Raji (cell line): ENCODE measurements around the gene ZBTB6.

Experiments
- POLR2A ChIP-seq: IDR thresholded peaks from 2 replicates; pipeline ENCODE4 v1.6.1; 2011; ENCODE audit warnings: low read depth, low read length, control low read depth; ENCODE audit not compliant: insufficient read depth

The ZBTB6 gene

GRCh38 chr9:122936883-122937282 lies 23.8 kb upstream of the ZBTB6 start:
- TF ChIP-seq POLR2A = no peak

- no peak for TF ChIP-seq POLR2A
Measured at GRCh38 chr9:122936464-122936863, 23.3 kb upstream of the ZBTB6 start.

- peak; percentile 94 for TF ChIP-seq POLR2A
Measured at GRCh38 chr9:122931226-122932121, 18.4 kb upstream of the ZBTB6 start, which contains the start of gene ZBTB26. TSS of gene ZBTB26 (minus strand) at chr9:122931512. CDS start at chr9:122919934, 11,578 bp downstream.

- TF ChIP-seq POLR2A = no peak
Measured at GRCh38 chr9:122930541-122931225, 17.6 kb upstream of the ZBTB6 start.

GRCh38 chr9:122929796-122930354 lies 16.8 kb upstream of the ZBTB6 start:
- no peak for TF ChIP-seq POLR2A

GRCh38 chr9:122923947-122924346 lies 10.8 kb upstream of the ZBTB6 start:
- no peak for TF ChIP-seq POLR2A

GRCh38 chr9:122922713-122923112 lies 9.6 kb upstream of the ZBTB6 start:
- no peak for TF ChIP-seq POLR2A

GRCh38 chr9:122918310-122918709 lies 5.2 kb upstream of the ZBTB6 start:
- TF ChIP-seq POLR2A = no peak

- no peak for TF ChIP-seq POLR2A
Measured at GRCh38 chr9:122912671-122912963, 506 bp downstream of the ZBTB6 start.

DNA sequence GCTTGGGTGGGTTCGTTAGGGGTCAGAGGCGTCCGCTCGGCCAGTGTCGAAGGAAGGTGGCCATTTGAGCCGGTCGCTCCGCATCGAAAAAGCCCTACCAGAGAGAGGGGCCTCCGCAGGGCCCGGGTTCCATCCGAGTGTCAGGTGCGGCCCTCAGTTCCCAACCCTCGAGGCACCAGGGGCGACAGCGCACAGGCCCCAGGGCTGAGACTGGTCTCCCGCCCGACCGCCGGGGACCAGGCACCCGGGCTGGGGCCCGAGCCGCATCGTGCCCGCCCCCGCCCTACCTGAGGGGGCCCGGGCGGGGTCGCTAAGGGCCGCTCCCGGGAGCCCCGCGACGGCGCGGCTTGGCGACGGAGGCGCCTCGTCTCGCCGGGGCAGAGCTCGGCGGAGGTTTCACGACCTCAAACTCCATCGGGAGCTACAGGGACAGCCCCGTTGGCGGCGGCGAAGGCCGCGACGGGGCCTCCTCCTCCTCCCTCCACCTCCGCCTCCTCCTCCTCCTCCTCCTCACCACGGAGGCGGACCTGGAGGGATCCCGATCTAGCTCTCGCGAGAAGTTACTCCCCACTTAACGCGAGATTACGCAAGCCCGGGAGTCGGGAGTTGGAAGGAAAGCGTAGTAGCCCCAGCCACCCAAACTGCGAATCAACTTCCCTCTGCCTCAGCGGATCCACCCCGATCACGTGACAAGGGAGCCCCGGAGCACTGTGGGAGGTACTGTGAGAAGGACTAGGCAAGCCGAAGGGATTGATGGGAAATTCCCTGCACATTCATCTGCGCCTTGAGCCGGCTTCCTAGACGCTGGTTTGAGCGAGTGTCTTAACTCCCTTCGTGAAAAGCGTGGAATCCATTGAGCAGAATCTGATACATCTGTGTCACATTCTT lies 8.1 kb downstream of the ZBTB6 start, which contains the start of gene RC3H2:
Gene RC3H2, minus strand, starts transcription at position 537 of the 888 bp plus-strand sequence. CDS start 7,850 bp downstream, outside the sequence.
- peak; percentile 96 for TF ChIP-seq POLR2A

GRCh38 chr9:122904466-122904822 lies 8.7 kb downstream of the ZBTB6 start:
- no peak for TF ChIP-seq POLR2A

GRCh38 chr9:122900791-122901190 lies 12.3 kb downstream of the ZBTB6 start:
- no peak for TF ChIP-seq POLR2A

DNA sequence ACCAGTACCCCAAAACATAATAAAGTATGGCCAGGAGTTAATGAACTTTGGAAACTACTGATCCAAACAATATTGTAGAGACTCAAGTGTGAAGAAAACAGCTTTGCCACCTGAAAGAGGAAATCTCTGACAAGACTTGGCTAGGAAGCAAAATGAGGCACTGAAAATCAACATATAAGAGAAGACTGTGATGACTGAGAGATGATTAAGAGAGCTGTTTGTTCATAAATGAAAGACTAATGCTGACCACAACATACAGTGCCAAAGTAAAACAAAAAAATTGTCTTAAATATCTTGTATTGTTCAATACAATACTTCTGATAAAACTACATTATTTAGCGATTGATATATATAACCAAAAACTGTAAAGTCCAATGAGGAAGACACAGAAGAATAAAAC lies 15.2 kb downstream of the ZBTB6 start:
- no peak for TF ChIP-seq POLR2A

DNA sequence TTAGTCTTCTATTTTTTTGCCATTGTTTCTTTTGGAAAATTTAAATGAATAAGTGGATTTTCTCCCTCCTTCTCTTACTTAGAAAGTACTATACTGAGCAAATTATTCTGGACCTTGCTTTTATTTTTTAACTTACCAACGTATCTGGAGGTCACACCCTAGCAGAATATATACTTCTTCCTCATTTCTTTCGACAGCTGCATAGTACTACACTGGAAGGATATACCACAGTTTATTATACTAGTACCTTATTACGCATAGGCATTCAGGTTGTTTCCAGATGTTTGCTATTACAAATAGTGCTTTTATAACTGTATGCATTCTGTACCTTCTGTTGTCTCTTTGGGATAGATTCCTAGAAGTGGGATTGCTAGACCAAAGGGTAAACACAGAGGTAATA lies 24.6 kb downstream of the ZBTB6 start:
- TF ChIP-seq POLR2A = no peak

- no peak for TF ChIP-seq POLR2A
Measured at GRCh38 chr9:122883125-122883524, 30.0 kb downstream of the ZBTB6 start.
